Measurements from ENCODE around the gene GLRX. TPM values are rescaled to one million over a fixed set of nuclear protein-coding genes. Genes with fewer than 3 reads are reported as not detected.

GLRX gene
- polyA plus RNA-seq, 1 of the 3 experiments (the other 2 are of a cell fraction): 40.0 TPM

DNA sequence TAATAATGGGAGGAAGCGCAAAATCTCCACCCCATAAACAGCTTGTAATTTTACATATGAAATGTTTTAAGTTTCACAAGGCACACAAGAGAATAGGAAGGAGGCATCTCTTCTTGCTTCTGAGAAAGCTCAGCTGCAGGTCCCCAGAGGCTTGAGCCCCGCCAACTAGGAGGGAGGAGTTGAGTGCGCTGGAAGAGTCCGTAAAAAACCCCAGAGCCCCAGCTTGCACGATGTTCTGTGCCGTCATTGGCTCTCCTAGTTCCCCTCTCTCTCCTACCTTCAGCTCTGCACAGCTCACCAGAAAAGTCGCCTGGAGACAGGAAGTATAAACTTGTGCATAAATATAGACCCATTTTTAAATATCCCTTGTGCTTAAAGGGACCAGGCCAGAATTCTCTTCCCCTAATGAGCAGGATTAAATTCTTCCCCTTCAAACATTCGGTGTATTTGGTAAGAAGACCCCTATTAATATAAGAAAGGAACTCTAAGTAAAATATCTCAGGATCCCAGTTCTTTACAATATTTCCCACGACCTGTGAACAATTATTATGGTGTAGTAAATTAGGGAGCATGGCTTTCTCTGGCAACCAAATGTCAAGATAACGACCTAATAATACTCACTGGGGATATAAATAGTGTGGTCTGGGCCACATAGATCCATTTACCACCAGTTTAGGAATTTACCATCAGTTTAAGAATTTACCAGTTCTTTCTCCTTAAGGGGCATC is 13.7 kb downstream of the GLRX start:
- ChIA-PET POLR2A (no interaction called here), CTCF (interaction anchor here (0.8 to 2.8 kb wide), 4 partner anchors 23 to 164 kb away, joined by 3 to 17 read pairs (median 3); no protein-coding TSS in a partner anchor)
- H3K4me1 ChIP-seq (ENCODE audit: control insufficient read depth in 1 of 2, insufficient read depth in 2 of 2, low read depth in 1 of 2, low read length in 1 of 2): peaks cover 8 to 18% of the 10 kb centered on the region in 2 experiments; a peak in 3 of 4 replicates
- TF ChIP-seq RAD21 (IDR thresholded peaks at IDR 0.05; ENCODE audit: low read length) (no peak), EZH2phosphoT487 (IDR thresholded peaks at IDR 0.05; ENCODE audit: borderline replicate concordance, low read depth) (no peak), POLR2AphosphoS5 (IDR thresholded peaks at IDR 0.05; ENCODE audit: low read depth, low read length) (no peak), TAF1 (IDR thresholded peaks at IDR 0.05; ENCODE audit: borderline replicate concordance, low read depth, low read length) (no peak), USF2 (IDR thresholded peaks at IDR 0.05; ENCODE audit: borderline replicate concordance, low read depth, low read length) (no peak), MXI1 (IDR thresholded peaks at IDR 0.05; ENCODE audit: low read depth, low read length) (no peak), SMC3 (IDR thresholded peaks at IDR 0.05; ENCODE audit: low read depth, low read length) (no peak), FOXM1 (IDR thresholded peaks at IDR 0.05; ENCODE audit: low read depth) (no peak), USF1 (IDR thresholded peaks at IDR 0.05; ENCODE audit: borderline replicate concordance, low read depth) (no peak), REST (IDR thresholded peaks at IDR 0.05; ENCODE audit: low read depth, low read length) (no peak), FOSL2 (IDR thresholded peaks at IDR 0.05; ENCODE audit: borderline replicate concordance, low read depth) (no peak), MAX (IDR thresholded peaks at IDR 0.05; ENCODE audit: low read depth) (no peak), RFX5 (IDR thresholded peaks at IDR 0.05; ENCODE audit: low read length) (no peak), PBX3 (IDR thresholded peaks at IDR 0.05) (no peak), SIN3A (IDR thresholded peaks at IDR 0.05; ENCODE audit: borderline replicate concordance, low read depth, low read length) (no peak), FOXJ3 (CRISPR knock-in tag; IDR thresholded peaks at IDR 0.05) (no peak), TEAD4 (IDR thresholded peaks at IDR 0.05; ENCODE audit: borderline replicate concordance, insufficient read depth) (no peak), NRF1 (IDR thresholded peaks at IDR 0.05; ENCODE audit: low read depth, low read length) (no peak), RCOR1 (IDR thresholded peaks at IDR 0.05; ENCODE audit: low read length) (no peak)
- TF ChIP-seq, protein P1, sequence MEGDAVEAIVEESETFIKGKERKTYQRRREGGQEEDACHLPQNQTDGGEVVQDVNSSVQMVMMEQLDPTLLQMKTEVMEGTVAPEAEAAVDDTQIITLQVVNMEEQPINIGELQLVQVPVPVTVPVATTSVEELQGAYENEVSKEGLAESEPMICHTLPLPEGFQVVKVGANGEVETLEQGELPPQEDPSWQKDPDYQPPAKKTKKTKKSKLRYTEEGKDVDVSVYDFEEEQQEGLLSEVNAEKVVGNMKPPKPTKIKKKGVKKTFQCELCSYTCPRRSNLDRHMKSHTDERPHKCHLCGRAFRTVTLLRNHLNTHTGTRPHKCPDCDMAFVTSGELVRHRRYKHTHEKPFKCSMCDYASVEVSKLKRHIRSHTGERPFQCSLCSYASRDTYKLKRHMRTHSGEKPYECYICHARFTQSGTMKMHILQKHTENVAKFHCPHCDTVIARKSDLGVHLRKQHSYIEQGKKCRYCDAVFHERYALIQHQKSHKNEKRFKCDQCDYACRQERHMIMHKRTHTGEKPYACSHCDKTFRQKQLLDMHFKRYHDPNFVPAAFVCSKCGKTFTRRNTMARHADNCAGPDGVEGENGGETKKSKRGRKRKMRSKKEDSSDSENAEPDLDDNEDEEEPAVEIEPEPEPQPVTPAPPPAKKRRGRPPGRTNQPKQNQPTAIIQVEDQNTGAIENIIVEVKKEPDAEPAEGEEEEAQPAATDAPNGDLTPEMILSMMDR (IDR thresholded peaks at IDR 0.05): no peak
- peaks cover 0 to 2% of the 10 kb centered on the region in 2 experiments for H3K36me3 ChIP-seq (replicated peaks in 1 of 2; ENCODE audit: control insufficient read depth in 1 of 2, insufficient read depth in 2 of 2, low read length in 1 of 2)
- no peak overlapping the region for H3K9ac ChIP-seq
- no peak overlapping the region for H2AFZ ChIP-seq (ENCODE audit: low read depth)
- H3K27ac ChIP-seq (ENCODE audit: low read depth in 2 of 2, low read length in 1 of 2): no peak overlapping the region
- no peak for DNase-seq
- no peaks in the 10 kb centered on the region for H3K27me3 ChIP-seq (ENCODE audit: insufficient read depth)
- 74% methylated on average over 9 of the region's 10 CpGs for WGBS (ENCODE audit: low lambda C conversion rate)
- no peaks in the 10 kb centered on the region for H4K20me1 ChIP-seq (ENCODE audit: insufficient read depth)
- H3K9me3 ChIP-seq: no peaks in the 10 kb centered on the region
- no peaks in the 10 kb centered on the region for H3K79me2 ChIP-seq (ENCODE audit: insufficient read depth)
- H3F3A ChIP-seq (replicated peaks; ENCODE audit: insufficient read depth): no peaks in the 10 kb centered on the region
- H3K4me3 ChIP-seq (ENCODE audit: low read depth in 2 of 2, low read length in 1 of 2): no peak overlapping the region
- no peak overlapping the region for H3K4me2 ChIP-seq
- no peaks in the 10 kb centered on the region for H3K9me2 ChIP-seq

Data from SK-N-SH (cell line).